Measurements from ENCODE around the gene NOLC1.

Gene NOLC1

DNA sequence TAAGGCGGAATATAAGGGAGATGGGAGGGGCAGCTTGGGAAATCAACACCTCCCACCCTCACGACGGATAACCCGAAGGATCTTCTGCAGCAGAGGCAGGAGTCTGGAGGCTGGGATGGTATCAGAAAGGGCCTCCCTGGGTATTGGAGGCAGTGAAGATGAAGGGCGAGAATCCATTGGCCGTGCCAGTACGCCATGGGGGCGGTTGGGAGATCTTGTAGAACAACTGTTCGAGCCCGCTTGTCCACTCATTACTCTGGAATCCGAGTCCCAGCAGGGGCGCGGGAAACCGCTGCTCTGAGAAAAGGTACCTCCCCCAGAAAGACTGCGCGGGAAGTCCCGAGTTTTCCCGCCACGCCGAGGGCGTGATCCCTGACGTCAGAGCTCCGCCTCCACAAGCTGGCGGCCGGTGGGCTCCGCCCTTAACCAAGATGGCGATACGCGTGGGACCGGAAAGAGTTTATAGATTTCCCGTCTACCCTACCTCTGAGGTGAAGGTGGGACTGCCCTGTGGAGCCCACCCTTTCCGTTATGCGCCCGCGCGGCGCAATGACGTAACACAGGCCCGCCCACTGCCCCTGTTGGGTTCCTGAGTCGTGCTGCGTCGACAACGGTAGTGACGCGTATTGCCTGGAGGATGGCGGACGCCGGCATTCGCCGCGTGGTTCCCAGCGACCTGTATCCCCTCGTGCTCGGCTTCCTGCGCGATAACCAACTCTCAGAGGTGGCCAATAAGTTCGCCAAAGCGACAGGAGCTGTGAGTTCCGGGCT is at the start of gene NOLC1:
NOLC1 (plus strand) TSS at position 616 of the 771 bp plus-strand sequence; CDS start at position 638, 22 bp downstream.
- DNase-seq: peak; percentile 98 to 100

DNA sequence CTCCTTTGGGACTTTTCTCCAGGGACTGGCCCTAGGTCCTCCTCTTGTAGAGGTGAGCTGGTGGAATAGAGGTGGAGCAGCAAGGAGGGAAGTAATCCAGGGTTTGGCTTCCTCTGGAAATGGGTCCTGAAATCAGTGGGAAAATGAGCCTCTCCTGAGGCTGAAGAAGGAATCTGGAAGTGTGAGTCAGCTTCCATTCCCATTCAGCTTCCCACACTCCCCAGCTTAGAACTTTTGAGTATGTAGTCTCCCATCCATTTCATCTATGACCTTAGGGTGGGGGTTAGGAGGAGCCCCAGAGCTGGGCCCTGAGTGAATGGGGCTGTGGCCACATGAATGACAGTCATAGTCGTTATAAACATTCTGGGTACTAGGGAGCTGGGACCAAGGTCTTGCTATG is 49.8 kb upstream of the NOLC1 start:
- DNase-seq: no peak

DNA sequence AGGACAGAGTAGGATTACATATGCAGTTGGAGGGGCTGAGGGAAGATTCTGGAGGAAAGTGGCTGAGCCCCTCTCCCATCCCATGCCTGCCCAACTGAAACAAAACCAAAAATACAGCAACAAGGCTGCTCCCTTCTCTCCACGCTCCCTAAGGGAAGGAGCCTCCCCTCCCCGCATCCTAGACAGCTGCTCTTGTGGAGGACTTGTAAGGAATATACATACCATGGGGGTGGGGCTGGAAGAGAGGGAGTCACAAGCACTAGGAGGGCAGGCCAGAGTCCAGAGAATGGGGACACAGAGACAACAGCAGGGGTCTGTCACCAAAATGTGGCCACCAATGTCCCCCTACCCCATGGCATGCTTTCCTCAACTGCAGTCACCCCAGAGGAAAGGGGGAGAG is 45.2 kb upstream of the NOLC1 start:
- DNase-seq: no peak

DNA sequence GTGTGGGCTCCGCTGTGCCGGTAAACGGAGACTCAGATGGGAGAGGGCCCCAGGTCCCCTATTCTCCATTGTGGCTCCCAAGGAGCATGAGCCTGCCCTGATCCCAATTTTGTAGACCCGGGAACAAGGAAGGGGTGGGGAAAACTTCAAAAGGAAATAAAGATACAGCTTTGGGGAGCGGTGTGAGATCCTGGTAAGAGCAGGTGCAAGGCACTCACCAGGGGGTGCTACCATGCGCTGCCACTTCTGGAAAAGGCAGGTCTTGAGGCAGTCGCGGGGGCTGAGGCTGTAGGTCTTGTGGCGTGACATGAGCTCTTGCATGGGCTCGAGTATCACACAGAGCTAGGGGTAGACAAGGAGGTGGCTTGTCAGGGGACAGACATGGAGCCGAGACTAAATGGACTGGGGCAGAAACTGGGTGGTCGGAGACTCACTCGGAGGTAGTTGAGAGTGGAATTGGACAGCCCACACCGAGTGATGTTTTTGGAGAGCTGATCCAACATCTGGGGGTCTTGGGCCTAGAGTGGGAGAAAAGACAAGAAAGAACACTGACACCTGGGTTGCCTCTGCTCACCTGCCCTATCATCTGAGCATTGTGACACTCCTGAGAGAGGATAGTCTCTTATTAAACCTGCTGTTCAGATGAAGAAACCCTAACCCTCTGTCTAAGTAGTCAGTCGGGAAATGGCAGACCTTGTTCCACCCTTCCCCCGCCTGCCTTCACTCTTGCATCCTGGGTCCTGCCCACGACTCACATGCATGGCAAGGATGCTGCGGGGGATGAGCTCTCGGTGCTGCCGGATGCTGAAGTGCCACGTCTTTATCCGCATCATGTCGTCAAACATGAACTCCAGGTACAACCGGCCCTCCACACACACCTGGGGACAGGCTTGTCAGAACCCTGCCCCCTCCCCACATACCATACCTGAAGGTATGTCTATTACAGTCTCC is 42.7 kb upstream of the NOLC1 start:
- no peak for DNase-seq

DNA sequence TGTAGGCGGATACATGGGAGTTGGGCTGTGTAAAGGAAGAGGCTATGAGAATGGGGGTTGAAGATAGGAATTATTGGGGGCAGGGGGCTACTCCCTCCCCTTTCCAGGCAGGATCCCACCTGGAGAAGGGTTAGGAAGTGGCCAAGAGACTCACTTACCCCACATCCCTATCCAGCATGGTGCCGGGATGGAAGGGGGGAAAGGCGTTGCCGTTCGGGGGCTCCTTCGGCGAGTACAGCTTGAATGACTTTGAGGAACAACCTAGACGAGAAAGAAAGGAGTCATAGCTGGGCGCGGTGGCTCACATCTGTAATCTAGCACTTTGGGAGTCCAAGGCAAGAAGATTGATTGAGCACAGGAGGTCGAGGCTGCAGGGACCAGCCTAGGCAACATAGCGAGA is 40.9 kb upstream of the NOLC1 start:
- no peak for DNase-seq

DNA sequence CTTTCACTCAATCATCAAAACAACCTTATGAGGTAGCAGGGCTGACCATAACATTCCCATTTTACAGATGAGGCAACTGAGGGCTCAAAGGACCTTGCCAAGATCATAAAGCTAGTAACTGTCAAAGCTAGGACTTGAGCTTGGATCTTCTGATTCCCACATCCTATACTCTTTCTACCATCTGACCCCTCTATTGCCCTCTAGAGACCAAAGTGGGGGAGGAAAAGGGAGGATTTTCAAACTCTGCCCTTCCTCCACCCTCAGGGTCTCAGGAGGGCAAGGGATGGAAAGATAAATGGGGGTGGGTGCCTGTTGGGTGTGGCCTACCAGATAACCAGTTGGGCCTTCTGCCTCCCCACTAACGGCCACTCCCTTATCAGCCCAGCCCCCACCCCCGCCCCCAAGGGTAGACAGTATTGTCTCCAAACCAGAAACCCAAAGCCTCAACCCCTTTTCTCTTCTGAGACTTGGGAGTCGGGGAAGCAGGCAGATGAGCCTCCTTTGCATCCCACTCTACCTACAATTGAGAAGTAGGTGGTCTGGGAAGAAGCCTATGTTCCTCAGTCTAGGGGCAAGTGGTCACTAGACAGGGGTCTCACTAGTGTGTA is 39.9 kb upstream of the NOLC1 start:
- no peak for DNase-seq

DNA sequence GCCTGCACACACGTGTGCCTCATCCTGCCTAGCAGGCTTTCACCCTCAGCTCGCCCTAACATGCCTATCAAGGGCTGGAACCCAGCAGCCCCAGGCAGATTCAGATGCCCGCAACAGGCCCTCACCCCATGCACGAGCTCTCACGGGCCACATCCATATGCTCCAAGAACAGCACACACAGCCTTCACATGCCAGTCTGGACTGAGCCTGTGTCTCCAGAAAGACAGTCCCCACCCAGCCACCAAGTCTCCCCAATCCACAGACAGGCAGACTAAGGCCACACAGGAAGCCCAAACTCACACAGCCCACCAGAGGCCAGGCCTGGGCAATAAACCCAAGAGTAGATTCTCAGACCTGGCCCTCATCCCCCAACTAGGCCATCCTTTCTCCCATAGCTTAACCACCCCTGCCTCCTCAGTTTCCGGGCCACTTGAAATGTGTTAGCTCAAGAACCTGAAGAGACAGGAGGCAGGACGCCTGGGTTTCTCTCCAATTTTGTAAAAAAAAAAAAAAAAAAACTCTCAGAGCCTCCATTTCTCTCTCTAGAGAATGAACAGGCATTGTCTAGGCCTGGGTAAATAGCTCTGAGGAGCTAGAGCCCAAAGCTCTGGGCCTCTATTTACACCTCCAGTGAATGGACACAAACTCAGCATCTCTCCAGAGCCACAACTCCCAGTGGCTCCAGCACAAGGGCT is 38.8 kb upstream of the NOLC1 start:
- DNase-seq: no peak

DNA sequence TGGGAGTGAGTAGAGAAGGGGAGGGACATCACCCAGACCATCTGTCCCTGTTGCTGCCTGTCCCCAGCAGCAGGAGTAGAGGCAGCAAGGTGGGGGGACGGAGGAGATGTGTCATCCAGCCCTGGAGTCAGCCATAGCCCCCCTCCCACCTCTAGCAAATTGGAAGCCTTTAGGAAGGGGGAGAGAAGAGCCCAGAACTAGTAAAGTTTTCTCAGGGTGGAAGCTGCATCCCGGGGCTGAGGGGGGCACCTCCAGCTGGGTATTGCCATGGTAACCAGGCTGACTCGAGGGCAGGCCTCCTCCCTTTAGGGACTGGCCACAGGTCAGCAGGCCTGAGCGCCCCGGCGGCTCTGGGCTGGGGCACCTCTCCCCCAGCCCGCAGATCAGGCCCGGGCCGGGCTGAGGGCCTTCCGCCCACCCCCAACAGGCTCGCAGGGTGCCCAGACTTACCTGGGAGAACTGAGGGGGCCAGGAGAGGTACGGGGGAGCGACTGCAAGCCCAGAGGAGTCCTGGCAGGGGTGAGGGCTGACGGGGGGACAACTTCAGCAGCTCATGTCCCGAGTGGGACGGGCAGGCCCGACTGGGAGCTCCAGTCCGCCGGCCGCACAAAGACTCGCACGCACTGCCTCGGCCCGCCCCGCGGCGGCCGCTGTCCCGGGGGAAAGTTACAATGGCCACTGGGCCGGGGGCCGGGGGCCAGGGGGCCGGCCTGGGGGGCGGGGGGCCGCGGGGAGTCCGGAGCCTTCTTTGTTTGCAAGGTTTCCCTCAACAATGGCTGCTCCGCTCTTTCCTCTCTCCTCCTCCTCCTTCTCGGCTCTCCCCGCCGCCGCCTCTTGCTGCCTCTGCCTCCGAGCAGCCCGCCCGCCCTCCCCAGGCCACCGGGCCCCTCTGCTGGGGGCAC is 38.0 kb upstream of the NOLC1 start:
- DNase-seq: no peak

DNA sequence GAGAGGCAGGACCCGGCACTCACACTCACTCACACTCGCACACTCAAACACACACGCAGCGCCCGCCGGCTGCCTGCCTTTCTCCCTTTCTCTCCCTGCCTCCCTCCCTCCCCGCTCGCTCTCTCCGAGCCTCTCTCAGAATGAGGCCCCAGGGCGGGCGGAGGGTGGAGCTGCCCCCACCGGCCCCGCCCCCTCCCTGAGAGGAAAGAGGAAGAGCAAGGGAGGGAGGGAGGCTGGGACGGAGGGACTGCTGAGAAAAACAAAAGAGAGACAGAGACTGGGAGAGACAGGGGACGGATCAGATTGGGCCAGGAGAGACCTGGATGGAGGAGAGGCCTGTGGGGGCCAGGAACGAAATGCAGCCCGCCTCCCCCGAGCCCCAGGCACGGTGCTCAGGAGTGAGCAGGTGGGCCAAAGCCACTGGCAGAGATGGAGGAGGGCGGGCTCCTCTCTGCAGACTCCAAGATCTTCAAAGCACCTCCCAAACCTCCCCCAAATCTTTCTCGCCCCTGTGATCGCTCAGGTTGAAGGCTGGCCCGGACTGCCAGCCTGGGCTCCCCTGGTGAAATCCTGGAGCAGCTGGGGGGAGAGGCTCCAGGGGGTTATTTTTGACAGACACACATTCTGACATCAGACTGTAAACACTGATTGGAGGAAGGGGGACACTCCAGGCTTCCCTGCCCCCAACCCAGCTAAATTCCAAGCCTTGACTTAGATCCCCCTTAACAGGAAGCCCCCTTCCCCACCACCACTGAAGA is 37.1 kb upstream of the NOLC1 start:
- DNase-seq: peak; percentile 84 to 85

DNA sequence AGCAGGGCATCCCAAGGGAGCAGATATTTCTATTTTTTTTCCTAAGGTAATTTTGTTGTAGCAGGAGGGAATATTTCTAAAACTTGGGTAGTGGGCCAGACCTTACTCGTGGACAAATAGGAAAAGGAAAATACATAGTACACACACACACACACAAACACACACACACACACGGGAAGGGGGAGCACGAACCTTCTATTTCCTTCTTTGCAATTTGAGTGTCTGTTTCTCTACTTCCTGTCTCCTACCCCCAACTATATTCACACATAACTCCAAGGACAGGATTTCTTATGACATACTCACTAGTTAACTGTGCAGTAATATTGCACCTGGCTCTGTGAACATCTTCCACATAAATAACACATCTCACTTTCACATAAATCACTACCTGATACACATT is 36.4 kb upstream of the NOLC1 start:
- no peak for DNase-seq

DNA sequence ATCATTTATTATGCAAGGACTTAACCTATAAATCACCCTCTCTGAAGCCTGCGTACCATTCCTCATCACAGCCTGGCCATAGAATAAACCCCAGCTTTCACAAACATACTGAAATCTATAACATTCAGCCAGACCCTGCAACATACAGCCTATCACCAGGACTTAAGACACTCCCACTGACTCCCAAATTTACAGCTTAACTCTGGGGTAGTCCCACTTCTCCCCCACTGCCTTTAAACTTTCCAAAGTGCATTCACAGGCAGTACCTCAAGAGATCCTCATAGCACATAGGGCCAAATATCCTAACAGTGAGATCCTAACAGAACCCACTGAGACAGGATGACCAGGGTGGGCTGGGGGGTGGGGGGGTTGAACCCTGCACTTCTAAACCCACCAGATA is 35.5 kb upstream of the NOLC1 start:
- no peak for DNase-seq

DNA sequence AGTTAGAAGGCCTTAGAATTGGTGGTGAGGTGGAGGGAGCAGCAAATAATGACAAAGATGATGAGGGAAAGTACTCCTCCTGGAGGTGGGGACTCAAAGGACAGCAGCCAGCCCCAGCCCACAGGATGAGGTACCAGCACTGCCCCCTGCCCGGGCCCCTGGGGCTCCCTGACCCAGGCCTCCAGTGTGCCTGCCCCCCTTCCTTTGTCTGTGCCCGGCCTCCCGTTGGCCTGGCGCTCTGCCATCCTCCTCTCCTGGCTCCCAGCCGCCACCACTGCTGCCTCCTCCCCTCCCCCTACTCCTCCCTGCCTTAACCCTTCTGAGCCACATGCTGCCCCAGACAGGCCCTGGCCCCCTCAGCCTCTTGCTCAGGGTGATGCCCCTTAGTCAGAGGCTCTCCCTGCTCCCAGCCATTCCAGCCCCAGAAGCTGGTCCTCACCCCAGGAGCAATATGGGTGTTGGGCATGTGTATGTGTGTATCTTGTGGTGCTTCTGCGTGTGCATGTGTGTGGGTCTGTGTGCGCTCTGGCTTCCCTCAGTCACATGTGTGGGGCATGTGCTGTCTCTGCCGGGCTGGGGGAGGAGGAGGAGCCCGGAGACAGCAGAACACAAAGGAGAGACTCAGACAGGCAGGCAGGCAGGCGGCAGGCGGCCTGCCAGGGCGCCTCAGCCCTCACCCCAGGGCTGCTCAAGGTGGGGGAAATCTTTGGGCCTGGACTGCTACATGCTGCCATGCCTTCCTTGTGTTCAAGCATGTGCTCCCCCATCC is 34.6 kb upstream of the NOLC1 start:
- DNase-seq: peak; percentile 58 to 65

DNA sequence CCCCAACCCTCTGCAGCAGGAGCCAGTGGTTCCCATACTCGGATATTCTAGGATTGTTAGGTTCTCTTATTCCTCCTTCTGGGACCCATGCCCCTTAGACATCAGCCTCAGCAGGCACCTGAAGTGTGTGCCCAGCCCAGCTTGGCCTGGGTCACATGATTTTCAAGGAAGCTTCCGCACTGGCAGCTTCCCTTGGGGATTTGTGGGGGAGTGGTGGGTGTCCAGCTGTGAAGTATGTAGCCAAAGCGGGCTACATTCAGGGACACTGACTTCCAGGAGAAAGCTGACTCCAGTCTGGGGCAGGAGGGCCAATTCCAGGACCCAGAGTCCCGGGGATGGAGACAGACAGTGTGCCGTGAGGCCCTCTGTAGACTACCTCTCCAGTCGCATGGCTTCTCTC is 33.3 kb upstream of the NOLC1 start:
- DNase-seq: peak in 1 of 2 donors; percentile 11

DNA sequence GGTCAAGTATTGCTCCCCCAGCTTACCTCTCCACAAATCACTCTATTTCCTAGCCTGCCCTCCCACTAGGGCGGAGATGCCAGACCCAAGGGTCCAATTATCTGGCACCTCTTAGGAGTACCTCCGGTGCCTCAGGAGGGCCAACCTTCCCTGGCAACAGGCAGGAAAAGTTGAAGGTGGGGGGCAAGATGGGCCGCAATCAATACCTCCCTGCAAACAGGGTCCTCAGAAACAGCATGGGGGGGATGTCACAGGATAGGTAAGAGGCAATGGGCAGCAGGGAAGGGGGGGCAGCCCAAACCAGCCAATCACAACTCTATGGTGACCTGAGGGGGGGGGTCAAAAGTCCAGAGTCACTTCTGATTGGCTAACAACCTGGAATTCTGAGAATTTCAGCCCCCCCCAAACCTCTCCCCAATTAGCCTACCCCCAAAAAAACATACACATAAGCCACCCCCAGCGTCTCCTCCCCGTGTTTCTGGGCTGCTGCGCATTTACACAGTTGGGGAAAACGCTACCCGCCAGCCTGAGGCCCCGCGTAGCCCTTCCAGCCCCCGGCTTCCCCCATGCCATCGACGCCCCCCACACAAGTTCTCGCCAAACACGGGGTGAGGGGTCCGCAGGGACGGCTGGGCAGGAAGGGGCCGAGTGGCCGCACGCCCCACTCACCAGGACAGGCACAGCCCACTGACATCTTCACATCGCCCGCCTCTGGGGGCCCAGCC is 32.6 kb upstream of the NOLC1 start:
- peak; percentile 29 to 39 for DNase-seq

DNA sequence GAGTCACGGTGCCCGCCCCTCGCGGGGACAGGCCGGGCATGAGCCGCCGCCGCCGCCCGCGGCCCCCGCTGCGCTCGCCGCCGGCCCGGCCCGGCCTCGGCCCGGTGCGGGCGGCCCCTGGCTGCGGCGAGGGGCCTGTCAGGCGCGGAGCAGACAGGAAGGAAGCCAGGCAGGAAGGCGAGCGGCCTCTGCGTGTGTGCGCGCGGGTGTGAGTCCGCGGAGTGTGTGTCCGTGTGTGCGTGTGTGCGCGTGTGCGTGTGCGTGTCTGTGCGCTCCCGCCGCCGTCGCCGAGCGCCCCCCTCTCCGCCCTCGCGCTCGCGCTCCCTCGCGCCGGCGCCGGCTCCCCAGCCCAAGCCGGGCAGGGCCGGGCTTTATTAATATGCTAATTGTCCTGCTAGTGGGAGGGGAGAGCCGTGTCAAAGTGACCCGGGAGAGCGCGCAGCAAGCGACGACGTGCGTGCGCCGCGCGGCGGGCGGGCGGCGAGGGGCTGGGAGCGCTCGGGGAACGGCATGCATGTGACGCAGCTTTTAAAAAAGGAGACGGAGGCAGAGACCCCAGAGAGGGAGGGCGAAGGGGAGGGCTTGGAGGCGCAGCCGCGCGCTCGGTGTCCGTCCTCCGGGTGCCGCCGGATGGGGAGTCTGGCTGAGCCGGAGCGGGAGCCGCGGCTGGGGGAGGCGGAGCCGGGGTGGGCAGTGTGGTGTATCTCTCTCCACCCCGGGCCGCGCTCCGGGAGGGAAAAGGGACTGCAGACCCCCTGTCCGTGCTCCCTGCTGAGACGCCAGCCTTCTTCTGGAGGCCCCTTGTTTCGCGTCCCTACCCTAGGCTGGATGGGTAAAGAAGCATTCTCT is 31.8 kb upstream of the NOLC1 start, which contains the start of gene LDB1:
LDB1 (minus strand) TSS at position 227 of the 849 bp plus-strand sequence. CDS start 258 bp downstream, outside the sequence.
- peak; percentile 48 to 55 for DNase-seq

DNA sequence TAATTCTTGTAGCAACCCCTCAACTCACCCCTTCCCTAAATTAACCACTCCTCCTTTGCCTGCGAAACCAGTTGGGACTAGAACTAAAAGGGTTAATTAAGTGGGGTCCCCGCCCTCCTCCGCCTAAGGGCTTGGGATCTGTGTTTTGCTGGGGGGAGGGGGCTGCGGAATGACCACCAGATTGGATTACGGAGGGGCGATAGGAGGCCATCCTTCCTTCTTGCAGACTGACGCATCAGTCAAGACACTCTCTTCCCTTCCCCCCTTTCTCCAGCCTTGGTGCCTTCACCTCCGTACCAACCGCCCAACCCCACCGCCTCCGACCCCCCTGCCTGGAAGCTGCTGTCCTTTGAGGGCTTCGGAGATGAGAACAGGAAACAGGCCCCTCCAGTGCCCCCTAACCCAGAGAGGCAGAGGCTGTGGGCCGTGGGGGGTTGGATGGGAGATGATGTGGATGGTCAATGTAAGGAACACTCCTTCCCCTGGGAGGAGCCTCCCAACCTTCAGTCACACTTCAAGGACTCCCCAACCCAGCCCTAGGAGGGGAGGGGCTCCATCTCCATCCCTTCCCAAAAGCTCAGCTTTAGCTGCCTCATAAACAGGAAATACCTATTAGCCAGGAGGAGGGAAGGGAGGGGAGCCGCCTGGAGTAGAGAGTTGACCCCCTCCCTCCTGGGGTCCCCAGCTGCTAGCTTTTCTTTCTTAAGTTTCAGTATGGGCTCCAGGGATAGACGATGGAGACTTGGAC is 31.0 kb upstream of the NOLC1 start:
- DNase-seq: no peak

DNA sequence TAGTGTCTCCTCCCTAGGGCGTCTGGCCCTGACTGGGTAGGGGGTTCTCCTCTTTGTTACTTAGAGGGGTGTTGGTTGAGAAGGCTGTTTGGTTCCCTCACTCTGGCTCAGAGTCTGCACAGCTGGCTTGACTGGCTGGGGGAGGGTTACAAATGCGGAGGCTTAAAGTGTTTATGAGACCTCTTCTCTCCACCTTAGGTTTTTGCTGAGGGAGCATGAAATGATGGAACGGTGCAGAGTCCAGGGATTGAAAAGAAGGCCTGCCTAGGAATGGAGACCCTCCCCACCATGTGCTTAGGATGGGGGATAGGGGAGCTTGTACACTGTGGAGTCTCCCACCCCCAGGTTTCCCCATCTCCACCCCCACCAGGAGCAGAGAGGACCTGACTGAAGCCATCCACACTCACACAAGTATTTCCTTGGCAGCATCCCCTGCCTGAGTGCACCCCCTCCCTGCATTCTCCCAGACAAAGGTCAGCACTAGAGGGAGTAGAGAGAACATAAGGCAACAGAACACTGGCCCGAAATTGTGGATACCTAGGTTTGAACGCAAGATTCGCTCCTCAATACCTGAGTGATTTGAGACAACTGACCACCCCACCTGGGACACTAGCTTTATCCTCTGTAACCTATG is 30.3 kb upstream of the NOLC1 start:
- no peak for DNase-seq

Measured in activated CD4-positive, alpha-beta T cell treated with anti-CD3 and anti-CD28 coated beads for 4 hours (primary cell).